NT2/D1 (cell line): Measurements from ENCODE around the gene GSTT2B.
A peak's percentile ranks its signal among the peaks of the same experiment; 100 is the strongest.
"Not testable (repeated sequence)": the region's sequence is repeated elsewhere in the genome, so short reads cannot be mapped to it uniquely, and the experiment has no call there.

Experiments used
- DNase-seq: peaks from one replicate; pipeline ENCODE4 v3.0.0-alpha.2; 2011; ENCODE audit warnings: low read depth, low spot score
- H3K27me3 ChIP-seq: 2 replicates; pipeline ENCODE4 v1.6.0; 2011; ENCODE audit warnings: mild to moderate bottlenecking; ENCODE audit not compliant: insufficient read length, insufficient read depth
- H3K36me3 ChIP-seq: 2 replicates; pipeline ENCODE4 v1.6.1; 2011; ENCODE audit warnings: mild to moderate bottlenecking, low read length, mixed read lengths; ENCODE audit not compliant: insufficient read depth, insufficient read length
- H3K4me1 ChIP-seq: 2 replicates; pipeline ENCODE4 v1.5.1; 2011; ENCODE audit not compliant: insufficient read depth, insufficient read length
- H3K4me3 ChIP-seq: 2 replicates; pipeline ENCODE4 v1.5.1; 2011; ENCODE audit warnings: low read depth; ENCODE audit not compliant: insufficient read length
- H3K9ac ChIP-seq: 2 replicates; pipeline ENCODE4 v1.6.0; 2011; ENCODE audit warnings: low read depth; ENCODE audit not compliant: insufficient read length
- H3K9me3 ChIP-seq: 2 replicates; pipeline ENCODE4 v1.5.1; 2011; ENCODE audit warnings: mild to moderate bottlenecking, low read length; ENCODE audit not compliant: insufficient read depth
- SUZ12 ChIP-seq: IDR thresholded peaks from 2 replicates; pipeline ENCODE4 v1.6.1; 2011; ENCODE audit not compliant: insufficient read length, insufficient read depth; ENCODE audit errors: extremely low read depth
- YY1 ChIP-seq: IDR thresholded peaks from 2 replicates; pipeline ENCODE4 v1.6.1; 2011; ENCODE audit not compliant: insufficient read length, insufficient read depth
- ZNF274 ChIP-seq: IDR thresholded peaks from 2 replicates; pipeline ENCODE4 v1.6.1; 2011; ENCODE audit warnings: mild to moderate bottlenecking, low read depth, low read length

Gene GSTT2B

GRCh38 chr22:23974345-23974744 is 13.3 kb upstream of the GSTT2B start, which contains the start of gene DDT:
Gene DDT, minus strand, starts transcription at chr22:23974441. Its CDS starts 27 bp downstream, at chr22:23974414.
- not testable (repeated sequence) for H3K27me3 ChIP-seq, H3K4me1 ChIP-seq, DNase-seq, H3K9me3 ChIP-seq, H3K9ac ChIP-seq, H3K4me3 ChIP-seq
- H3K36me3 ChIP-seq, result peaks cover 26% of the 10 kb centered on the region

- DNase-seq, H3K4me1 ChIP-seq, H3K4me3 ChIP-seq, H3K9me3 ChIP-seq, H3K9ac ChIP-seq, H3K27me3 ChIP-seq: not testable (repeated sequence)
- H3K36me3 ChIP-seq, result peaks cover 29% of the 10 kb centered on the region
Measured at GRCh38 chr22:23971927-23972326, 10.9 kb upstream of the GSTT2B start.

- no peak overlapping the region for H3K9ac ChIP-seq
- H3K27me3 ChIP-seq, result no peaks in the 10 kb centered on the region
- H3K4me3 ChIP-seq, result no peak overlapping the region
- no peaks in the 10 kb centered on the region for H3K9me3 ChIP-seq
- H3K4me1 ChIP-seq, result no peaks in the 10 kb centered on the region
- DNase-seq, result no peak
- peaks cover 29% of the 10 kb centered on the region for H3K36me3 ChIP-seq
- no peak for TF ChIP-seq SUZ12
- no peak for TF ChIP-seq ZNF274
- TF ChIP-seq YY1, result no peak
Measured at GRCh38 chr22:23970816-23971486, 10.0 kb upstream of the GSTT2B start.

- Histone ChIP-seq H3K9ac (no peak overlapping the region), H3K4me1 (no peaks in the 10 kb centered on the region), H3K9me3 (no peaks in the 10 kb centered on the region), H3K36me3 (peaks cover 29% of the 10 kb centered on the region), H3K27me3 (no peaks in the 10 kb centered on the region), H3K4me3 (no peak overlapping the region)
- no peak for DNase-seq
- no peak for TF ChIP-seq SUZ12
- TF ChIP-seq YY1, result no peak
- no peak for TF ChIP-seq ZNF274
Measured at GRCh38 chr22:23970201-23970641, 9.2 kb upstream of the GSTT2B start.

GRCh38 chr22:23969071-23969470 is 8.1 kb upstream of the GSTT2B start:
- Histone ChIP-seq H3K4me1 (no peaks in the 10 kb centered on the region), H3K4me3 (no peak overlapping the region), H3K27me3 (no peaks in the 10 kb centered on the region), H3K36me3 (peaks cover 29% of the 10 kb centered on the region), H3K9me3 (no peaks in the 10 kb centered on the region), H3K9ac (no peak overlapping the region)
- no peak for TF ChIP-seq ZNF274
- no peak for TF ChIP-seq YY1
- no peak for DNase-seq

- H3K36me3 ChIP-seq, result peaks cover 25% of the 10 kb centered on the region
- not testable (repeated sequence) for H3K4me1 ChIP-seq, H3K9me3 ChIP-seq, DNase-seq, H3K4me3 ChIP-seq, H3K27me3 ChIP-seq, H3K9ac ChIP-seq
Measured at GRCh38 chr22:23966568-23966967, 5.6 kb upstream of the GSTT2B start, which contains the start of gene DDTL. Gene DDTL, plus strand, starts transcription at chr22:23966888. Its CDS starts 27 bp downstream, at chr22:23966915.

- H3K9me3 ChIP-seq, H3K4me1 ChIP-seq, H3K27me3 ChIP-seq, H3K4me3 ChIP-seq, H3K9ac ChIP-seq, DNase-seq: not testable (repeated sequence)
- peaks cover 21% of the 10 kb centered on the region for H3K36me3 ChIP-seq
Measured at GRCh38 chr22:23966094-23966493, 5.1 kb upstream of the GSTT2B start.

- H3K9me3 ChIP-seq, H3K4me3 ChIP-seq, H3K4me1 ChIP-seq, H3K9ac ChIP-seq, H3K27me3 ChIP-seq, H3K36me3 ChIP-seq: not testable (repeated sequence)
- peak; percentile 60 for DNase-seq
Measured at GRCh38 chr22:23956301-23956900, 4.6 kb downstream of the GSTT2B start.

- not testable (repeated sequence) for H3K36me3 ChIP-seq, H3K4me3 ChIP-seq, H3K4me1 ChIP-seq, H3K9ac ChIP-seq, H3K9me3 ChIP-seq, DNase-seq, H3K27me3 ChIP-seq
Measured at GRCh38 chr22:23955886-23956285, 5.1 kb downstream of the GSTT2B start.

GRCh38 chr22:23954991-23955305 is 6.0 kb downstream of the GSTT2B start:
- not testable (repeated sequence) for H3K36me3 ChIP-seq, H3K9me3 ChIP-seq, DNase-seq, H3K27me3 ChIP-seq, H3K4me1 ChIP-seq, H3K4me3 ChIP-seq, H3K9ac ChIP-seq

GRCh38 chr22:23954193-23954990 is 6.6 kb downstream of the GSTT2B start:
- H3K4me1 ChIP-seq, H3K36me3 ChIP-seq, H3K4me3 ChIP-seq, H3K9ac ChIP-seq, H3K27me3 ChIP-seq, DNase-seq, H3K9me3 ChIP-seq: not testable (repeated sequence)
